Thyroid gland (tissue), 4 donors: Measurements from ENCODE around the gene WASF3.

Experiments
- POLR2A ChIP-seq, 2 donors: fragments of 450-650 bp; IDR thresholded peaks; one replicate each; pipeline ENCODE4 v1.6.1; 2017; ENCODE audit warnings: antibody characterized with exemption in 2 of 2, mild to moderate bottlenecking in 2 of 2, moderate library complexity in 1 of 2
- TF ChIP-seq, protein P1 (sequence below), 6 experiments: fragments of 200-600 bp in 3 of 6; fragments of 450-650 bp in 3 of 6; sonication (generic) in 3 of 6; IDR thresholded peaks; one replicate each; pipeline ENCODE4 v1.5.1; 2016 to 2019; ENCODE audit warnings: antibody characterized with exemption in 6 of 6, mild to moderate bottlenecking in 2 of 6, inconsistent platforms in 1 of 6, moderate library complexity in 1 of 6

GRCh38 chr13:26571518-26571917, 14.0 kb downstream of the WASF3 start:
- no peak for TF ChIP-seq POLR2A (IDR thresholded peaks at IDR 0.05)
- TF ChIP-seq, protein P1, sequence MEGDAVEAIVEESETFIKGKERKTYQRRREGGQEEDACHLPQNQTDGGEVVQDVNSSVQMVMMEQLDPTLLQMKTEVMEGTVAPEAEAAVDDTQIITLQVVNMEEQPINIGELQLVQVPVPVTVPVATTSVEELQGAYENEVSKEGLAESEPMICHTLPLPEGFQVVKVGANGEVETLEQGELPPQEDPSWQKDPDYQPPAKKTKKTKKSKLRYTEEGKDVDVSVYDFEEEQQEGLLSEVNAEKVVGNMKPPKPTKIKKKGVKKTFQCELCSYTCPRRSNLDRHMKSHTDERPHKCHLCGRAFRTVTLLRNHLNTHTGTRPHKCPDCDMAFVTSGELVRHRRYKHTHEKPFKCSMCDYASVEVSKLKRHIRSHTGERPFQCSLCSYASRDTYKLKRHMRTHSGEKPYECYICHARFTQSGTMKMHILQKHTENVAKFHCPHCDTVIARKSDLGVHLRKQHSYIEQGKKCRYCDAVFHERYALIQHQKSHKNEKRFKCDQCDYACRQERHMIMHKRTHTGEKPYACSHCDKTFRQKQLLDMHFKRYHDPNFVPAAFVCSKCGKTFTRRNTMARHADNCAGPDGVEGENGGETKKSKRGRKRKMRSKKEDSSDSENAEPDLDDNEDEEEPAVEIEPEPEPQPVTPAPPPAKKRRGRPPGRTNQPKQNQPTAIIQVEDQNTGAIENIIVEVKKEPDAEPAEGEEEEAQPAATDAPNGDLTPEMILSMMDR (IDR thresholded peaks at IDR 0.05), result no peak
